Head of caudate nucleus (tissue), 42 donors: ENCODE measurements around the gene COLEC11.

ENCODE experiments used
- DNase-seq, 42 donors: peaks; one replicate each; pipeline versions ENCODE4 v3.0.0 to v3.0.0-alpha.2; 2020 to 2021; ENCODE audit warnings: mixed read lengths in 7 of 42
- intact Hi-C: fragments of 100-400 bp; cut with DNase I; formaldehyde crosslinking; loops from one replicate; pipeline ENCODE4 v1.15.0; 2022

Gene COLEC11

GRCh38 chr2:3581367-3582262, 13.3 kb upstream of the COLEC11 start:
- intact Hi-C loops: no loop called here
- DNase-seq: no peak

DNA sequence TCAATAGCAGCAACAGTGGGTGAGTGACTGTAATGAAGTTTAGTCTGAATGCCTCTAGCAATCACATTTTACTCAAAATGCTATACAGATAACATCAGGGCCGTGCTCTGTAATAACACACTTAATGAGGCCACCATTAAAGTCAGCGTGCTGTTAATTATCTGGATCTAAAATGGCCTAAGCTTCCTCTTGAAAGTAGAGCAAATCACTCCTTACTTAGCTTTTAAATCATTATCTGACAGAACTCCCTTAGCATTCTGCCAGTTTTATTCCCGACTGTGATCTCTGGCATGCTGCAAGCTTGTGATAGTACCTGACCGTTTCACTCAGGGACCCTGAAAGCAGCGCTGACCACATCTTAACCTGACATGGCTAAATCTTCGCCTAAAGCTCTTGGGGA, 10.8 kb upstream of the COLEC11 start:
- DNase-seq: no peak
- intact Hi-C loops: no loop called here

DNA sequence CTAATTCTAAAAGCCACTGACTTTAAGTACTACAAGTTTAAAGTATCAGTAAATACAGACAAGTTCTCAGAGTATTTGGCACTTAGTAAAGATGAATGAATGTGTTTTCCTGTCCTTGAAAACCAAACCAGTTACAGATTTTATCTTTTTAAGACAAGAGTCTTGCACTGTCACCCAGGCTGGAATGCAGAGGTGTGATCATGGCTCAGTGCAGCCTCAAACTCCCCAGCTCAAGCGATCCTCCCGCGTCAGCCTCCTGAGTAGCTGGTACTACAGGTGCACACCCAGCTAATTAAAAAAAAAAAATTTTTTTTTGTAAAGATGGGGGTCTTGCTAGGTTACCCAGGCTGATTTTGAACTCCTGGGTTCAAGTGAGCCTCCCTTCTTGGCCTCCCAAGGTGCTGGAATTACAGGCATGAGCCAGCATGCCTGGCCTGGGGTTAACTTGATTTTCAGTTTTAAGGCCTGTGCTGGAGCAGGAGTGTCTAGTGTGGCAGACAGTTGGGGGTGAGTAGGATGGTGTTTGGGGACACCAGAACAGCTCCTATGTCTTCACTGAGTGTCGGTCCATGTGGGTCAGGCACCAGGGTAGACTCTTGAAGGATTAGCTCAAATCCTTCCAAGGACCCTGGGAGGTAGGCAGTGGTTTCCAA, 10.2 kb upstream of the COLEC11 start:
- intact Hi-C loops: no loop called here
- no peak for DNase-seq

DNA sequence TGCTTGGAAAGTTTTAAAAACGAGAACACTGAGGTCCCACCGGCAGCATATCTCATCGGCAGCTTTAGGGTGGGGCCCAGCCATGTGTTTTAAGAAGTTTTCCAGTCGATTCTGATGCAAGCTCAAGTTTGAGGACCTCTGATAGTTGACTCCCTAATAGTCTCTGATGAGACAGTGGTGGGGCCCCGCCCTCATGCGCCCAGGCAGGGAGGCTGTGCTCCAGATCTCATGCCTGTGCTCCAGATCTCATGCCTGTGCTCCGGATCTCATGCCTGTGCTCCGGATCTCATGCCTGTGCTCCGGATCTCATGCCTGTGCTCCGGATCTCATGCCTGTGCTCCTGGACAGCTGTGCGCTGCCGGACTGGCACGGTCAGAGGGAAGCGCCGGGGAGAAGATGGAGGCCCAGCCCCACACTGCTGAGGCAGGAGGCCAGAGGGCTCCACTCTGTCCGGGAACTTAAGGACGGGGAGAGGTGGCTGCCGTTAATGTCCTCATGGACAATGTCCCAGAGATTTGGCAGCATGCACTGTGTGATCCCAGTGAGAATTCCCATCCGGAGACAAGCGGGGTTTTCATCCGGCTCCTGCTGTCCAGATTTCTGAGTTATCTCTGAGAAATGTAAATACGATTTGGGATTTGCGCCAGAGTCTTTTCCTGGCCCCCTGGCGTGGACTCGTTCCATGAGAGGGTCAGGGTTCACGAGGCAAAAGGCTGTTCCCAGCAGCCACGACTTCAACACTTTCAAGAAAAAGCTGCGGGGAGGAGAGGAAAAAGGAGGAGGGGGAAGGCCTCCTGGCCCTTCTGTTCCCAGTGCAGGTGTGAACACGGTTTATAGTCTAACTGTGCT, 9.4 kb upstream of the COLEC11 start:
- DNase-seq: no peak
- intact Hi-C loops: no loop called here

- no peak for DNase-seq
- intact Hi-C loops: no loop called here
Observed at GRCh38 chr2:3586220-3586619, 8.7 kb upstream of the COLEC11 start.

DNA sequence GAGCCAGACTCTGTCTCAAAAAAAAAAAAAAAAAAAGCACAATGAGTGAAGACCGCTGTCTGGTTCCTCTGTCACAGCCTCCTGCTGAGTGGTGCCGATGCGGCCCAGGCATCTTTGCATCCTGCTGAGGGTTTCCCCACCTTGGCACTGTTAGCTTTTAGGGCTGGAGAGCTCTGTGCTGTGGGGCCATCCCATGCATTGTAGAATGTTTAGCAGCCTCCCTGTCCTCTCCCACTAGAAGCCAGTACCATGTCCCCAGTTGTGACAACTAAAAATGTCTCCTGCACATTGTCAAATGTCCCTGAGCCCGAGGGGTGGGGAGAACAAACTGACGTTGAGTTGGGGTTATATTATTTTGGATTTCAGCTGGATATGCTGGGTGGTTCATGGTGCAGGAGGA, 7.9 kb upstream of the COLEC11 start:
- intact Hi-C loops: no loop called here

GRCh38 chr2:3587432-3587831, 7.5 kb upstream of the COLEC11 start:
- intact Hi-C loops: no loop called here
- DNase-seq: no peak

More for the DNA sequence above, 7.9 kb upstream of the COLEC11 start:
- DNase-seq: no peak

DNA sequence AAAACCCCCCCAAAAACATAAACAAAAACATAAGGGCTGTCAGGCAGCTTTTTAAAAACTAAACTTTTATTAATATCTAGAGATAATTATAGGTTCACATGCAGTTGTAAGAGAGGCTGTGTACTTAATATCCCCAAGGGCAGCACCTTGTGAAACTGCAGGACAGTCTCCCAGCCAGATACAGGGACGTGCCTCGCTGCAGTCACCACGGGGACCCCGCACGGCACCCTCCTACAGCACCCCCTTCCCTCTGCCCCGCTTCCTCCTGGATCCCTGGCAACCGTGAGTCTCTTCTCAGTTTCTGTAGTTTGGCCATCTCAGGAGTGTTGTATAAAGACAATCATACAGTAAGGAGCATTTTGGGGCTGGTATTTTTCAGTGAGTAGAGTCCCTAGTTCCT, 6.8 kb upstream of the COLEC11 start:
- no peak for DNase-seq

GRCh38 chr2:3589086-3589485, 5.8 kb upstream of the COLEC11 start:
- intact Hi-C loops: no loop called here
- no peak for DNase-seq

More for the DNA sequence above, 6.8 kb upstream of the COLEC11 start:
- intact Hi-C loops: no loop called here

DNA sequence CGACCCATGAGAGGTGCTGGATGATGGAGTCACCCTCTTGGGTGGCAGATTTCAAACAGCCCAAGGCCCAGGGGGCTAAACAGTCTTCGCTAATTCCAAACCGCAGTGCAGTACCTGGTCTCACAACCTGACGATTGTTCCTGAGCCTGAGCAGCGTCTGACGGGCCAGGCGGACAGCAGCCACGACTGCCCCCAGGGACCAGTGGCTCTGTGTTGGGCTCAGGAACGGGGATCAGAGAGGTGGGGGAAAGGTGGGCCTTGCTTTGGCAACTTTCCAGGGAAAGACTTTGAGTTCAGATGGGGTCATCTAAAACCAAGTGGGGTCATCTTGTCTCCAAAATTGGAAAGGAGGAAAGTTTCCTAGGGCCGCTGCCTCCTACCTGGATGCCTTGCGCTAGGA, 492 bp downstream of the COLEC11 start:
- intact Hi-C loops: no loop called here
- DNase-seq: peak in 1 of 42 donors; percentile 9

DNA sequence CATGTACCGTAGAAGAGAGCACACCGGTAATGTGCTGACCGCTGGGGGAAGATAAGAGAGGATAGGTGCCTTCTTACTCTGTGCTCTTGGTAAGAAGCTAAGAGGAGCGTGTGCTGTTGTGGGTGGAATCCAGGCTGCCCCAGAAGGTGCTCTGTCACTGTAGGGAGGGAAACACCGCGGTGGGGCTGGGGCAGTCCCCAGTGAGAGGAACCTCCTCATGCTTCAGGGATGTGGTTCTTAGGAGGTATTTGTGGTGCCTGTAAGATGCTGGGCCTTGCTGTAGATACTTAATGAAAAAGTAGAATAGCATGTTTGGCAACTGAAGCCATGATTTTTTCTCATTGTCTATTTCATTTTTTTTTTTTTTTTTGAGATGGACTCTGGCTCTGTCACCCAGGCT, 1.1 kb downstream of the COLEC11 start:
- no peak for DNase-seq
- intact Hi-C loops: no loop called here

DNA sequence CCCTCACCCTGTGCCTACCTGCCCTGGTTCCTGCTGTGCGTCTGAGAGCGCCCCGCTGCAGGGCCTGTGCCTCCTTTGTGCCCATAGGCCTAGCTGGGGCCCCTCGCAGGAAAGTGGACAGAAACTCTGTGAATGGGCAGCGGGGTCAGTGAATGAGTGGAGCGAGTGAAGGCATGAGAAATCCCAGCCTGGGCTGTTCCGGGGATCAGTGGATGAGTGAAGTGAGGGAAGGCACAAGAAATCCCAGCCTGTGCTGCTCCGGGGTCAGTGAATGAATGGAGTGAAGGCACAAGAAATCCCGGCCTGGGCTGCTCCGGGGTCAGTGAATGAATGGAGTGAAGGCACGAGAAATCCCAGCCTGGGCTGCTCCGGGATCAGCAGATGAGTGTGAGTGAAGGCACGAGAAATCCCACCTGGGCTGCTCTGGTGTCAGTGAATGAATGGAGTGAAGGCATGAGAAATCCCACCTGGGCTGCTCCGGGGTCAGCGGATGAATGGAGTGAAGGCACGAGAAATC, 2.0 kb downstream of the COLEC11 start:
- DNase-seq: no peak
- intact Hi-C loops: no loop called here

DNA sequence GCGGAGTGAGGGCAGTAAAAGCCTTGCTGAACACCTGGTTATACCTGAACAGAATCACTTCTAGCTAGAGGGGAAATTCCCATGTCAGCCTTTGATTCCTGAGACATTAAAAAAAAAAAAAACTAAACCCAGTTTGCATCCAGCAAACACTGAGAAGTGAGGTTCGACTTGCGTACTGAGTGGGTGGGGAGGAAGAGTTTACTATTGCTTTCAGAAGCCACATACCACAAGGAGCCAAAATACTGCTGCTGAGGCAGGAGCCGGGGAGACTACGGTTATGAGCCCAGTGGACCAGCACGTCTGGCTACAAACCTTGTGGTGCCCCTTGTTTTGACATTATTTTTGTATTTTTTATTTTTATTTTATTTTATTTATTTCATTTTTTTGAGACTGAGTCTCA, 2.7 kb downstream of the COLEC11 start:
- intact Hi-C loops: no loop called here
- DNase-seq: no peak

DNA sequence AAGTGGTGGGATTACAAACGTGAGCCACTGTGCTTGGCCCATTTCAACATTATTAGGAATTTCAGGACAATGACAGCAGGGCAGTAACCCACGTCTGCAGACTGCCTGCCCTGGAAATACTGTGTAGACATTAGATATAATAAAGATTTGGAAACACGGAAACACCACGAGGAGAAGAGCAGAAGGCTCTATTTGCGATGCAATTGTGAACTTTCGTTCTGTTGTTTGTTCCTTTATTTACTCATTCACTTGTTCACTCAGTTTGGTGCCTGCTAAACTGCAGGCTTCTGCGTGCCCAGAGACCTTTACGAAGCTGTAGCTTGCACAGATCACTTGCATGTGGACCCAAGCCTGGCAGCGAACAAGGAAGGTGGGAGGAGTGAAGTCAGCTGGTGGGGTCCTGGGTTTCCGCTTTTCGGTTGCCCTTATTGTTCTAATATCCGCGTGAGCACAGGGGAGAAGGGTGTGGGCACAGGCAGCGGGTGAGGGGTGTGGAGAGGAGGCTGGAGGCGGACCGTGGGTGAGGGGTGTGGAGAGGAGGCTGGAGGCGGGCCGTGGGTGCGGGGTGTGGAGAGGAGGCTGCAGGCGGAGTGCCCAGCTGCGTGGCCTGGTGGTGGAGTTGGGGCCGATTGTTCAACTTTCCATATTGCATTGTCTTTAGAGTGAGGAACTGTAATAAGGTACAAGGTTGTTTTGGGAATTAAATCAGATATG, 3.4 kb downstream of the COLEC11 start:
- intact Hi-C loops: no loop called here
- no peak for DNase-seq

GRCh38 chr2:3598912-3599854, 4.3 kb downstream of the COLEC11 start:
- no peak for DNase-seq
- intact Hi-C loops: no loop called here

DNA sequence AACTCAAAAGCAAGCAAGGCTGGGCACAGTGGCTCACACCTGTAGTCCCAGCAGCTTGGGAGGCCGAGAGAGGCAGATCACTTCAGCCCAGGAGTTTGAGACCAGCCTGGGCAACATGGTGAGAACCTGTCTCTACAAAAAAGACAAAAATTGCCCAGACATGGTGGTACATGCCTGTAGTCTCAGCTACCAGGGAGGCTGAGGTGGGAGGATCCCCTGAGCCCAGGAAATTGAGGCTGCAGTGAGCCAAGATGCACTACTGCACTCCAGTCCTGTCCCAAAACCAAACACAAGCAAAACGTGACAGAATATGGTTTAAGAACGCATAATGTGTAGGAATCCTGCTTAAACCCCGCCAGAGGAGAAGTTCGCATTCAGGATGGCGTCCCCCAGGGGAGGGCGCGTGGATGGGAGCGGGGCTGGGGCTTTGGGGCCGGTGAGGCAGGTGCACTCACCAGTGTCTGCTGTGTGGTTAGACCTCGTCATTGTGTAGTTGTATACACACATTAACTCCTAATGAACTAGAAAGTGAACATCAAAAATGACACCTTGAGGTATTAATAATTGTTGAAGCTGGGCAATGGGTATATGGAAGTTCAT, 5.4 kb downstream of the COLEC11 start:
- intact Hi-C loops: no loop called here
- no peak for DNase-seq

- intact Hi-C loops: no loop called here
- DNase-seq: peak in 15 of 42 donors; percentile 21 to 76 (median 43)
Observed at GRCh38 chr2:3601561-3602271, 6.8 kb downstream of the COLEC11 start.
